Activated naive CD4-positive, alpha-beta T cell (primary cell): ENCODE results near the gene KLHDC8A.
"Not testable (repeated sequence)": the region's sequence is repeated elsewhere in the genome, so short reads cannot be mapped to it uniquely, and the experiment has no call there.

Experiments
- DNase-seq, 4 experiments: peaks; one replicate each; lab custom pipeline; 2025; lab: John Stamatoyannopoulos, UW

KLHDC8A gene

GRCh38 chr1:205371871-205372660, 15.3 kb upstream of the KLHDC8A start:
- no peak for DNase-seq

- DNase-seq: no peak
Observed at GRCh38 chr1:205370780-205371179, 14.1 kb upstream of the KLHDC8A start.

GRCh38 chr1:205369701-205370123, 13.0 kb upstream of the KLHDC8A start:
- no peak for DNase-seq

- no peak for DNase-seq
Observed at GRCh38 chr1:205368478-205368877, 11.8 kb upstream of the KLHDC8A start.

- no peak for DNase-seq
Observed at GRCh38 chr1:205365945-205366463, 9.3 kb upstream of the KLHDC8A start.

DNA sequence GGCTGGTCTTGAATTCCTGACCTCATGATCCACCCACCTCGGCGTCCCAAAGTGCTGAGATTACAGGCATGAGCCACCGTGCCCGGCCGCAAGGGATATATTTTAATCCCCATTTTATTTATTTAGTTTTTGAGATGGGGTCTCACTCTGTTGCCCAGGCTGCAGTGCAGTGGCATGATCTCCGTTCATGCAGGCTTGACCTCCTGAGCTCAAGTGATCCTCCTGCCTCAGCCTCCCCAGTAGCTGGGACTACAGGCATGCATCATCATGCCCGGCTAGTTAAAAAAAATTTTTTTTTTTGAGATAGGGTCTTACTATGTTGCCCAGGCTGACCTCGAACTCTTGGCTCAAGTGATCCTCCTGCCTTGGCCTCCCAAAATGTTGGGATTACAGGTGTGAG, 8.4 kb upstream of the KLHDC8A start:
- not testable (repeated sequence) for DNase-seq

DNA sequence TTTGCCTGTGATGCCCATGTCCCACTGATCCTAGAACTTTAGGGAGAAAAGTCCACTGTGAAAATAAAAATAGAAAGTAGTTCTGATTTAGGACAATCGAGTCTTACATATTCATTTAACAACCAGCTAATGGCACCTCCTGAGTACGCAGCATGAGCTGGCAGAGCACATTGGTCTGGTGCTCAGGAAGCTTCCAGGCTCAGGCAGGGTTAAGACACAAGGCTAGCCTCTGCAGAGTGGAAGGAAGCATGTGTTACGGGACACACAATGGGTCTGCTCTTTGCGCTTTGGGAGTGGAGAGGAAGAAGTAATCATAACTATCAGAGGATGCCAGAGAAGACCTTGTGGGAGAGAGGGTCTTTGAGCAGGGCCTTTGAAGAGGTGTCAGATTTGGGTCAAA, 4.2 kb upstream of the KLHDC8A start:
- no peak for DNase-seq

GRCh38 chr1:205359771-205360565, 3.2 kb upstream of the KLHDC8A start:
- DNase-seq: no peak

DNA sequence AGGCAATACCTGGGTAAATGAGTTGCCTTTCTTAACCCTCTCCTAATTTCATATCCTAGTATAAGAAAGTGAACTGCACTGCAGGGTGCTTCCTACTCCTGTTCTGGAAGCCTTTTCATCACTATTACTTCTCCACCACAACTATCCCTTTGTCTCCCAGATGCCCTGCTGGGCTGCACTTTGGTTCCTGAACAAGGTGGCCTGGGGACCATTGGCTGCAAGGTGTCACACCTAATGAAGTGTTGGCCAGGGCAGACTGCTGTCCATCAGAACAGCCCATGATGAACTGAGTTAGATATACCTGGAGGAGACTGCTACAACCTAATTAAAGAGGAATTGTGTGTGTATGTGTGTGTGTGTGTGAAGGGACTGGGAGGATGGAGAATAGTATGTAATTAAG, 1.9 kb upstream of the KLHDC8A start:
- DNase-seq: no peak

- DNase-seq: no peak
Observed at GRCh38 chr1:205357567-205357966, 845 bp upstream of the KLHDC8A start.

DNA sequence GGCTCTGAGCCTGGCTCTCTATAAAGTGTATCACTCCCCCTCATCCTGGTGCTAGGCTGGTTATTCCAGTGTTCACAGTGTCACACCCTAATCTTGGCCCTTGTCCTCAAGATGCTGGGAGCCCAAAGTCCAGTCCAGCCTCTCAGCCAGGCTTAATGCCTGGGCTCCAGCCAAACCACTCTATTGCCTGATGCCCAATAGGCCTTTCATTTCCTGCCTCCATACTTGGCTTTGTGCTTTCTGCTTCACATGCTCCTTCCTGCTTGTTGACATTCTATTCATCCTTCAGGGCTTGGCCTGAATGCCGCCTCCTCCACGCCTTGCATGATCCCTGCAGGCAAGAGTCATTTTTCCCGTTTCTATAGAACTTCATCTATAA, 1.7 kb downstream of the KLHDC8A start:
- DNase-seq: no peak

DNA sequence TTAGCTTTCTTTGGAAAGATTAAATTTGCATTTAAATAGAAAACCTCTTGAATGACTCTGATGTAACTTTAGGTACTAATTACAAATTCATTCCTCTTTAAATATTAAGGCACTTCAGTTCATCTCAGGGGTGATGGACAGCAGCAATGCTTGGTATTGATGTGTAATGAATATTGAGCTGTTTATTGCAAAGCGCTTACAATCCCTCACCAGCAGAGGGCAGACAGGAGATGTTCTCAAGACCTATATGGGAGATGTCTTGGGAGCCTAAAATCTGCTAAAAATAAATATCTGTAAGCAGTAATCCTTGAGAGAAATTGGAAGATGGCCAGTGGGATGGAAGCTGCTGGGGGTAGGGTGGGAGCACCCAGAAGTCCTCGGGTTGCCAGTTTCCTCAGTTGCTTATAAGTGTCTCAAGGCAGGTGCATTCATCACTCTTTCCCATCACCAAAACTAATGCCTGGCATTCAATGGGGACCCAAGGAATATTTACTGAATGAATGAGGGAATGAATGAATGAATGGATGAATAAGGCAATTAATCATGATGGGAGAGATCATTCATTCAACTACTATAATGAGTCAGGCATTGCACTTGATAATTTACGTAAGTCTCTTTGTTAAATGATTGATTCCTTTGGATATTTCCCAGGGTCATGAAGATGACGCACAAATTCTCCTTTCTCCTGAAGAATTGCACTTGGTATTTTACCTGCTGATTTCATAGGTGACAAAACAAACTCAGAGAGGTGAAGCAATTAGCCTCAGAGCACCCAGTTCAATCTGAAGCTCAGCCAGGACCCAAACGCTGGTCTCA, 2.3 kb downstream of the KLHDC8A start:
- DNase-seq: peak in 2 of 4 experiments; percentile 20 to 22

GRCh38 chr1:205353612-205354011, 3.1 kb downstream of the KLHDC8A start:
- no peak for DNase-seq

DNA sequence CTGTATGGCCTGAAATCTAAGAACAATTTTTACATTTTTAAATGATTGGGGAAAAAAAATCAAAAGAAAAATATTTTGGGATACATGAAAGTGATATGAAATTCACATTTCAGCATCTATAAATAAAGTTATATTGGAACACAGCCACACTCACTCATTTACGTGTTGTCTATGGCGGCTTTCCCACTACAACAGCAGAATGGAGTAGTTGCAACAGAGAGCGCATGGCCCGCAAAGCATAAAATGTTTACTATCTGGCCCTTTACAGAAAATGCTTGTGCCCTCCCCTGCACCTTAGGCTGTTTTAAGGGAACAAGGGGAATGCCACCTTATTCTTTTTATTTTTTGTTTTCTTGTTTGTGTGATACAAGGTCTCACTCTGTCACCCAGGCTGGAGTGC, 3.5 kb downstream of the KLHDC8A start:
- DNase-seq: no peak

GRCh38 chr1:205351984-205352713, 4.6 kb downstream of the KLHDC8A start:
- DNase-seq: no peak

GRCh38 chr1:205350691-205351141, 6.0 kb downstream of the KLHDC8A start:
- no peak for DNase-seq

DNA sequence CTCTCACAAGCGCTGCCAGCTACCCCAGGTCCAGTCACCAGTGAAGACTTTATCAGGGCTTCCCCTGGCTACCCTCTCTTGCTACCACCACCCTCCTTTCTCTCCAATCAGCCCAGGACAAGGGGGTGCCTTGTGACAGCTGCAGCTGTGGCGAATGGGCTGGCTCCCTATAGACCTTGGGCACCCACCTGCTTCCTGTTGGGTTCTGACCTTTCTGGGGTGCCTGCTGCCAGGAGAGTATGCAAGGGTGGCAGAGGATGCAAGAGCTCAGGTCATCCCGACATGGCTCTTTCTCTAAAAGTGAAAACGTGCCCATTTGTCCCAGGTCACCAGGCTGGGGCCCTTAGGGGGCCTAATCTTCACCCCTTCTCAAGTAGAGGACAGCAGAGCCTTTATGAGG, 6.6 kb downstream of the KLHDC8A start:
- DNase-seq: no peak

DNA sequence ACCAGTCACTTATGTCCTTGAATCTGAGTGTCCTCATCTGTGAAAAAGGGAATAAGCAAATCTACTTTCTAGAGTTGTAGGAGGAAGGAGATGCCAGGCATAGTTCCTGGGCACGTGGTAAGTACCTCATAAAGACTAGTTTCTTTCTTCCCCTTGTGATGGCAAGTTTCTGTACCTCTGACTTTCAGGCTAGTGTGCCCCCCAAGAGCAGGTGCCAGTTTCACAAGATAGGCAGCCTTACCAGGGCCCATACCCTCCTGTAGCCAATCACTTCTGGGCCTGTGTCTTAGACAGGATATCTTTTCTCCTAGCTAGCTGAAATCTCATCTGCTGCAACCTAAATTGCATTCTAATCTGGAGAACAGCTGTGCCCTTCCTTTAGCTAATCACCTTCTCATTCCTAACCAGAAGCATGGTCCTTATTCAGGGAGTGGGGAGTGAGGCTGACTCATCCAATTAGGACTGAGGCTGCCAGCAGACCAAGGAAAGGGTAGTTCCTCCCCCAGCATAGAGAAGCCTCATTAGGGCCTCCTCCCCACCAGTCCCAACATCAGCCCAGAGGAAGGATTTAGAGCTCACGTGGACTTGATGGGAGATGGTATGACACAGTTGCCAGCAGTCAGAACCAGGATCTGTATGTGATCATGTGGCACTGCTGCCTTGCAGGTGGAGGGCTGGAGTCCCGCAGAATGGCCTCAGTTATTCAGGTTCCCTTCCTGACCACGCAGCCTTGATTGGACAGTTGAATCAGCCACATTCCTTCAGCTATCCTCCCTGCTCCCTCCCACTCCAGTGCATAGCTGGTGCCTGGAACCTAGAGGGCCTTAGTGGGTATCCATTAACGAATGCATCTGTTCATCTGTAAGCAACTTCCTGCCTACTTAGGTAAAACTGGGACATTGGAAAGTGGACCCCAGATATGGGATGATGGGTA, 7.9 kb downstream of the KLHDC8A start:
- DNase-seq: no peak

DNA sequence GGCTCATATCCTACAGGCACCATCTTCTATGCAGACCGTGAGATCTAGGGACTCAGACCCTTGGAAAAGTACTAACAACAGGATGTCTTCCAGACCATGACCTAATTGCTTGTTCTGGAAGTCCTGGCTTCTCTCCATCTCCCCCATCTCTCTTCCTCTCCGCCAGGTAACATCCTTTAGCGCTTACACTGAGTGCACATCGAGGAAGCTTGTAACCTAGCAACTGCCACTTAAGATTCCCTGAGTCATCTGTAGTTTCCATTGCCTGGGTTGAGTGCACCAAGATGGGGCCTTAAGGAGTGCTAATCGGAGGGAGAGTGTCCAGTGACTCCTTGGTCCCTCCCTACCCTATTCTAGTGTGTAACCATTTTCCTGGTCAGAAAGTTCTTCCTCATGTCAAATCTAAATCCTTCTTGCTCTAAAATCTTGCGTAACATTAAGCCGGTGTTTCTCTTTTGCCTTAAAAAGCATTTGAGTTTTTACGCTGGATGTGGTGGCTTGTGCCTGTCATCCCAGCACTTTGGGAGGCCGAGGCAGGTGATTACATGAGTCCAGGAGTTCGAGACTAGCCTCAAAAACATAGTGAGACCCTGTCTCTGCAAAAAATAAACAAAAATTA, 9.7 kb downstream of the KLHDC8A start:
- DNase-seq: no peak

- DNase-seq: no peak
Observed at GRCh38 chr1:205345761-205346160, 11.0 kb downstream of the KLHDC8A start.
